ENCODE data around the gene TMEM200C.

The TMEM200C gene

DNA sequence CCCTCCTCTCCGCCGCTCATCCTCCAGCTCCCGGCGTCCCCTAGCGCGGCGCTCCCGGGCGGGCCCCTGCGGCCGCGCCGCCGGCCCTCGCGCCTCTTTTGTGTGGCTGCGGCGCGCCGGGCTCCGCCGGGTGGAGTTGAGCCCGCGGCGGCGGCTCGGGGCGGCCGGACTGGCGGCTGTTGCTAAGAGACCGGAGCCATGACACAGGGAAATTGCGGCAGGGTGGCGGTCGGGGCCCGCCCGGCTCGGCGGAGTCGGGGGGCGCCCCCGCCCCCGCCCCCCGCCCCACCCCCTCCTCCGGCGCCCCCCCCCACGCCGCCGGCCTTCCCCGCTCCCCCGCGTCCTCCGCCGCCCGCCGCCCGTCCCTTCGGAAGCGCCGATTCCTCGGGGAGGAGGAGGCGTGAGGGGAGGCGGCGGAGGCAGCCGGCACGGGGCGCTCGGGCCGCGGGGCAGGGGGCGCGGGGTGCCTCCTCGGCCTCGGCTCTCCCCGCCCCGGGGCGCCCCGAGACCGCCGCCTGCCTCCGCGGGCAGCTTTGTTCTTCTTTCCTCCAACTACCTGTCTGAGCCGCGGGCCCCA, at the start of gene TMEM200C:
Gene TMEM200C, minus strand, starts transcription at position 224 of the 577 bp plus-strand sequence. CDS start 3,459 bp downstream, outside the sequence.
- H3K4me3 ChIP-seq (ENCODE audit: low read depth, low read length), result peak within 1 kb of the TSS; percentile 41
- TF ChIP-seq, protein P1, sequence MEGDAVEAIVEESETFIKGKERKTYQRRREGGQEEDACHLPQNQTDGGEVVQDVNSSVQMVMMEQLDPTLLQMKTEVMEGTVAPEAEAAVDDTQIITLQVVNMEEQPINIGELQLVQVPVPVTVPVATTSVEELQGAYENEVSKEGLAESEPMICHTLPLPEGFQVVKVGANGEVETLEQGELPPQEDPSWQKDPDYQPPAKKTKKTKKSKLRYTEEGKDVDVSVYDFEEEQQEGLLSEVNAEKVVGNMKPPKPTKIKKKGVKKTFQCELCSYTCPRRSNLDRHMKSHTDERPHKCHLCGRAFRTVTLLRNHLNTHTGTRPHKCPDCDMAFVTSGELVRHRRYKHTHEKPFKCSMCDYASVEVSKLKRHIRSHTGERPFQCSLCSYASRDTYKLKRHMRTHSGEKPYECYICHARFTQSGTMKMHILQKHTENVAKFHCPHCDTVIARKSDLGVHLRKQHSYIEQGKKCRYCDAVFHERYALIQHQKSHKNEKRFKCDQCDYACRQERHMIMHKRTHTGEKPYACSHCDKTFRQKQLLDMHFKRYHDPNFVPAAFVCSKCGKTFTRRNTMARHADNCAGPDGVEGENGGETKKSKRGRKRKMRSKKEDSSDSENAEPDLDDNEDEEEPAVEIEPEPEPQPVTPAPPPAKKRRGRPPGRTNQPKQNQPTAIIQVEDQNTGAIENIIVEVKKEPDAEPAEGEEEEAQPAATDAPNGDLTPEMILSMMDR (IDR thresholded peaks at IDR 0.05; ENCODE audit: borderline replicate concordance, insufficient read depth, low read depth, low read length), result no peak

DNA sequence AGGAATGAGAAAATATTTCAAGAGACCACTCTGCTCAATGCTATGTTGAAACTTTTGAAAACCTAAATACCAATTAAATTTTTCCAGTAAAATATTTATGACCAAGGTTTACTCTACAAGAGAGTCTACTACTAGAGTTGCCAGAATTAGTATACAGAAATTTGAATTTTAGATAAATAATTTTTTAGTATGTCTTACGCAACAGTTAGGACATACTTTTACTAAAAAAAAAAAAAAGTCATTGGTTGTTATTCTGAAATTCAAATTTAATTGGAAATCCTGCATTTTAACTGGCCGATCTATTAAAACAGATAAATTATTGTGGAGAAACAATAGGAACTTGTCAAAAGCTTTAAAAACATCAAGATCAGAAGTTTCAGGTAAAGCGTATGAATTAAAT, 49.1 kb upstream of the TMEM200C start:
- no peak overlapping the region for H3K4me3 ChIP-seq (ENCODE audit: low read depth, low read length)
- TF ChIP-seq, protein P1 (IDR thresholded peaks at IDR 0.05; ENCODE audit: borderline replicate concordance, insufficient read depth, low read depth, low read length), result no peak

DNA sequence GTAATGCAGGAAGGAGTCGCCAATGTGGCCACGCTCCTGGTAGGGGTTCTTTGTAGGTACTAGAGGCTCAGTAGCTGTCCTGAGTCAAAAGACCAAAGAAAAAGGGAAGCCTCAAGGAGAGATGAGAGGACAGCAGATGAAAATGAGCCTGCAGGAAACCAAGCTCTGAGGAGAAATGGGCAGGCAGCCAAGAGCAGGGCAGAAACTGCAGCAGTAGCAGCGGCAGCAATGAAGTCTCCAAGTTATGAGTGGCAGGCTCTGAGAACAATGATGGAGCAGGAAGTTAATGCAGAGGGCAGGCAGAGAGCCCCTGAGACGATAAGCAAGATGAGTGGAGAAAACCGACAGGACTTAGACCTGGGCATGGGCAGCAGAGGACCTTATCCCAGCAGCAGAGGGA, 48.2 kb upstream of the TMEM200C start:
- TF ChIP-seq, protein P1 (IDR thresholded peaks at IDR 0.05; ENCODE audit: borderline replicate concordance, insufficient read depth, low read depth, low read length), result no peak
- H3K4me3 ChIP-seq (ENCODE audit: low read depth, low read length), result no peak overlapping the region

DNA sequence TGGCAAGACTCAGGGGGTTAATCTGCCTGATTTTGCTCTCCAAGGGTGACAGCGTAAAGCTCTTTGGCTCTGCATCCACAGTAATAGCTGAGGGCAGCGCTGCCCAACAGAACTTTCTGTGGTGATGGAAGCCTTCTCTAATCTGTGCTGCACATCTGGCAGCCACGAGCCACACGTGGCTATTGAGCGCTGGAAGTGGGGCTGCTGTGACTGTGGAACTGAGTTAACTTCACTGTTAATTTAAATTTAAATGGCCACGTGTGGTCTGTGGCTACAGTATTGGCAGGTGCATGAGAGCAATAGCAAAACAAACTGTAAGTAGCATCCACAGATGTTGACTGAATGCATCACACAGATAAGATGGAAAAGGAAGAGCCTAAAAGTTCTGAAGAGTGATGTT, 47.3 kb upstream of the TMEM200C start:
- no peak overlapping the region for H3K4me3 ChIP-seq (ENCODE audit: low read depth, low read length)
- TF ChIP-seq, protein P1 (IDR thresholded peaks at IDR 0.05; ENCODE audit: borderline replicate concordance, insufficient read depth, low read depth, low read length), result no peak

DNA sequence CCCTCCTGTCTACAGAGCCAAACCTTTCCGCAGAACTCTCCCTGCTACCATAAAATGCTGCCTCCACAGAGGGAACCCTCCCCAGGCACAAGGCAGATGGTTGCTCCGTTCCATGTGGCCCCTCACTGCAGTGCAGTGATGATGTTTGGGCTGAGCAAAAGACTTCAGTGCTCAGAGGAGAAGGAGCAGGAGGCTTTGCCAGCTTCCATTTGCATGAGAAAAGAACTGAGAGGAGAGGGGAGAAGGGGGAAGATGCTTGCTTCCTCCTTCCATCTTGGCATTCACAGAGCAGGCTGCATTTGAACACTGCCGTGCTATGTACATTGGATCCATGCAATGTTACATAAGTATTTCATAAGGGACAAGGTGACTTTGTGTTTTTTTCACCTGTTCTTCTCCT, 46.6 kb upstream of the TMEM200C start:
- TF ChIP-seq, protein P1 (IDR thresholded peaks at IDR 0.05; ENCODE audit: borderline replicate concordance, insufficient read depth, low read depth, low read length), result no peak
- no peak overlapping the region for H3K4me3 ChIP-seq (ENCODE audit: low read depth, low read length)

DNA sequence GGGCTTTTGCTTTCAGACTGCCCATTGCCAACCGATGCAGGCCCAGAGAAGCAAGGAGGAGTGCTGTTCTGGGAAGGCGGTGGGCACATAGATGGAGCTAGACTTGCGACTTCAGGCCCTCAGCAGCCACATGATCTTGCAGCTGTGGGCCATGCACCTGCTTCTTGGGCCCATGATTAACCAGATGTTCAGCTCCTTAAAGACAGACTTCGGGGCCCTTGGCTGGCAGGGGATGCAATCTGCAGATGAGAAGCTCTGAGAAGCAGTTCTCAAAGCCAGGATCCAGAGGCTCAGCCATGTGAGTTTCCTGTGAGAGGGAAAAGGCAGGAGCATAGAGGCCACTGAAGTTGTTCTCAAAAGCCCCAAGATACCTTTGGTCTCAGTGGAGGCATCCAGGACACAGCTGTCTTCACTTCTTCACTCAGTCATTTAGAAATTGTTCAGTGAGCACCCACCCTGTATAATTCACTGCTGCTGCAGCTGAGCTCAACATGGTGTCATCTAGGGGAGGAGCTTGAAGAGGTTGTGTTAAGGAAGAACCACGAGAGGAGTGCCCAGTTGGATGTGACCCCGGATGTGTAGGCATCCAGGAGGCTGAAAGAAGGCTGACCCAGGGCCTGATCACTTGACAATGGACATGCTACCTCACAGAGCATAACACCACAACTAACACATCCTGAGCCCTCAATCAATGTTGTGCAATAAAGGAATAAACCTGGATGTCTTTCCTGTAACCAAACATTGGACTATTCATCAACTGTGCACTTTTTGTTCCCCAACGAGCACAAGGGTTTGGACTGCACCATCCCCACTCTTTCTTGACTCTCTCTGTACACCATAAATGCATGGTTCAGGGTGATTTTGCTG, 44.7 kb upstream of the TMEM200C start:
- no peak overlapping the region for H3K4me3 ChIP-seq (ENCODE audit: low read depth, low read length)
- TF ChIP-seq, protein P1 (IDR thresholded peaks at IDR 0.05; ENCODE audit: borderline replicate concordance, insufficient read depth, low read depth, low read length), result no peak

DNA sequence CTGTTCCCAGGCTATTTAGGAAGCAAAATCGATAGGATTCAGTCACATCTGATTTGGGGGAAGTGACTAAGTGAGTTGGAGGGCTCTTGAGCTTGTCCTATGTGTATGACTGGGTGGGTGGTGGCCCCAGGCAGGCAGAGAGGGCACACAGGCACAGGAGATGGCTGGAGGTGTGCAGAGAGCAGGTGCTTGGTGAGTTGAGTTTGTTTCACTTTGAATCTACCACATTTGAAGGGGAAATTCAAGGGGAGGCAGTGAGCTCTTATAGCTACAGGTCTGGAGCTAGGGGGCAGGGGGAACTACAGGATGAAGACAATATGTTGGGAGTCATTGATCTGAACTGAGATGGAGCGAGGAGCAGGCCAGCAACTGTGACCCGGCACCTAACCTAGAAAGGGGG, 42.5 kb upstream of the TMEM200C start:
- TF ChIP-seq, protein P1 (IDR thresholded peaks at IDR 0.05; ENCODE audit: borderline replicate concordance, insufficient read depth, low read depth, low read length), result no peak
- H3K4me3 ChIP-seq (ENCODE audit: low read depth, low read length), result no peak overlapping the region
